ENCODE measurements around the gene PHF10.

PHF10 gene

DNA sequence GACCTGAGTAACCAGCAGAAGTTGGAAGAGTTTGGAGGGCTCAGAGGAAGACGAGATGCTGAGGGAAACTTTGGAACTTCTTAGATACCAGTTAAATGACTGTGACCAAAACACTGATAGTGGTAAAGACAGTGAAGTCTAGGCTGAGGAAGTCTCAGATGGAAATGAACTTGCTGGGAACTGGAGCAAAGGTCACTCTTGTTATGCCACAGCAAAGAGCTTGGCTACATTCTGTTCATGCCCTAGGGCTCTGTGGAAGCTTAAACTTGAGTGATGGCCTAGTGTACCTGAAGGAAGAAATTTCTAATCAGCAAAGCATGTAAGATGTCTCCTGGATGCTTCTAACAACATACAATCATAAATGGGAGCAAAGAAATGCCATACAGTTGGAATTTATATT lies 47.2 kb downstream of the PHF10 start:
- no peak for DNase-seq (ENCODE audit: low spot score)

DNA sequence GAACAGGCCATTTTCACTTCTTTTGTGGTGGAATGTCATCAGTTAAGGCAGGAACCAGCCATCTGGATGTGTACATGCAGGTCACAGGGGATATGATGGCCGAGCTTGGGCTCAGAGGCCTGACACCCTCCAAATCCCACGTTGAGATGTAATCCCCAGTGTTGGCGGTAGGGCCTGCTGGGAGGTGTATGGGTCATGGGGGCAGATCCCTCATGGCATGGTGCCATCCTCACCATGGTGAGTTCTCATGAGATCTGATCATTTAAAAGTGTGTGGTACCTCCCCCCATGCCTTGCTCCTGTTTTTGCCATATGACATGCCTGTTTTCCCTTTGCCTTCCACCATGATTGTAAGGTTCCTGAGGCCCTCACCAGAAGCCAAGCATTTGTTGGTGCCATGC lies 49.3 kb downstream of the PHF10 start:
- DNase-seq (ENCODE audit: low spot score): no peak

DNA sequence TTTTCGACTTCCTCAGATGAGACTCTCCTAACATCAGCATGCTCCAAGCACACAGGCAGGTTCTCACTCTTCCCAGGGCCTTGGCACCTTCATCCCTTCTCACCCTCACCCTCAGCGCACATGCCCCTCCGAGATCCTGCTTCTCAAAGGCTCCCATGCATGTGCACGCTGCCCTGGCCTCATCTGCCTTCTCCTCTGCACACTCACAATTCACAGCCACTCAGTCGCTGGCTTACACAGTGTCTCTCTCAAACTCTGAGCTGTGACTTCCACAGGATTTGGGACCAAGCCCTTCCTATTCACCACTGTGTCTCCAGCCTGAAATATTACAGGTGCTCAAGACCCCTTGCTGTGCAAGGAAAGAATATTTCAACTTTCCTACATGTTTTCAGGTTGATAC lies 52.7 kb downstream of the PHF10 start:
- no peak for DNase-seq (ENCODE audit: low spot score)

DNA sequence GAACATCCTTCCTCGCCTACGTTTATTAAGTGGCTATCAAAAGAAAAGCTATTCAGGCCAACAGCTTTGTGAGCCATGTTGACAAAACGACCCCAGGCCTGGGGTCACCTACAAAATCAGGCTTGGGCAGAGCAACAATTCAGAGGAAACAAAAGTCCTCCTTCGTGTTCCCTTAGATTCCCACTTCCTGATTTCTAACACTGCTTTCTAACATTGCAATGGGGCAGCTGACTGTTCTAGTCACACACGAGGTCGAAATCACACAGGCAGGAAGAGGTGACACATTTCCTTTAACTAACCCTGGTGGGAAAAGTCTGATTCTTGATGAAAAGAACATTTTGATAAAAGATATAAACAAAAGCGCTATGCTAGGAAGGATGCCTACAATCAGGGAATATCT lies 54.4 kb downstream of the PHF10 start:
- no peak for DNase-seq (ENCODE audit: low spot score)

DNA sequence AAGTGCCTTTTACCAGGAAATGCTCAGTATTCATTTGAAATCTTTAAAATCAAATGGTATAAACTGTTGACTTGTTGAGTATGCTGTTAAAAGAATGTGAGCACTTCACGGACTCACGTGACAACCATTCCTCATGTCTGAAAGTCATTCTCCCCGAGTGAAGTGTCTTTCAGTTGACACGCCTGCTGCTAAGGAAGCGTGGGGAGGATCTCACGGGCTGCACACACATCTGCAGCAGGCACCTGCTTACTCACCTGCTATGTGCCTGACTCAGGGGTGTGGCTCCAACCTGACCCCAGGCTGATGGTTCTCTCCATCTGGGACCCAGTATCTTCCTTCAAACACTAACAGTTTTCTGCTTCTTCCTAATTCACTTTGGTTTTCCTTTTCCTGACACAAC lies 55.2 kb downstream of the PHF10 start:
- no peak for DNase-seq (ENCODE audit: low spot score)

DNA sequence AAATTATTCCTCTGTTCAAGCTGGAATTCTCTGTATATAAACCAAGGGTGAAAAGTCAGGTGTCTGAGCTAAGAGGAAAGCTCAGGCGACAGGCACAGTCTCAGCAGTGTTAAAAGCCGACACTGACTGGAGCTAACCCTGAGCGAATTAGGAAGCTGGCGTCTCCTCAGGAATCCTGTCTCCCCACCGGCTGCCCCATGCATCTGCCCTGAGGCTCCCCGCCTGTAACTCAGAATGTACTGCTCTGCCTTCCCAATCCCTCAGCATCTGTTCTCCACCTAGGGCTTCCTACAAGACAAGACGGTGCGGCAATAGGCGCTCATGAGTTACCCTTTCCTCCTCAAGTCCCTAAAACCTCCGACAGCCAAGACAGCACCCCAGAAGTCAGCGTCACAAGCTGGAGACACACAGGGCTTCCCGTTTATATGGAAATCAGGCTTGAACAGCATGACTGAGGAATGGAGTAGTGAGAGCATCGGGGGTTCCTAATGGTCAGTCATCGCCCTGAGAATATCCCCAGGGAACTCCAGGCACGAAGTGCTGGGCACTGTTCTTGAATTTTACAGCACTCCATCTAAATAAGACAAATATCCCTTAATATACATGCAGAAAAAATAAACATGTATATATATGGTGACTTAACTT lies 56.0 kb downstream of the PHF10 start:
- no peak for DNase-seq (ENCODE audit: low spot score)

DNA sequence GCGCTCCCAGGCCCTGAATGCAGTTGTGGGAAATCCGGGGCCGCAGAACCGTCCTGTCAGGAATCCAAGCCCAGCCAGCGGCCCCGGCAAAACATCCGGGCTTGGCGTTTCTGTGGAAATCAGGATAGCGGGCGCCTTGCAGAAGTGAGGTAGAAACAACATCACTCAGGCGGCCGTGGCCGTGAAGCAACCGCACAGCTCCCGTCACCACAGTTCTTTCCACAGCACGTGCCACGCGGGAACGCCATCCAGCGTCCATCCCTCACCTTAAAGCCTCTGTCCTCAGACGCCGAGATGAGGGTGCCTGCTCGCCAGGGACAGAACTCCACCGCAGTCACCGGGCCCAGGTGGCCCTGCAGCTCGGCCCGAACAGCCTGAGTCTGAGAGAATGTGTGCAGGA lies 56.6 kb downstream of the PHF10 start:
- DNase-seq (ENCODE audit: low spot score): no peak

DNA sequence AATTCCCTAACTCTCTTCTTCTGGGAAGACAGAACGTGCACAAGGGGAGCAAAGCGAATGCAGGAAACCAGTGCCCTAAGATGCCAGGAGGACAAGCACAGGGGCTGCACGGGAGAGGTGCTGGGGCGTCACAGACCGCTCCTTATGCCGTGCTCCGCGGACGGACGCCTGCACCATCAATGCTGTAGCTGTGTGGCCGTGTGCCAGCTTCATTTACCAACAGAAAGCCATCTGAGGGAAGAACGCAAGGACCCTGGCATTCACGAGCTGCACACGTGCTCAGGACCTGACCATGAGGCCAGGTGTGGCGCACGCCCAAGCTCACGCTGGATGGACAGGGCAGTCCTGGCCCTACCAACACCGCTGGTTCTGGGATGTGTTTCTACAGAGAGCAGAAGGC lies 57.9 kb downstream of the PHF10 start:
- no peak for DNase-seq (ENCODE audit: low spot score)

DNA sequence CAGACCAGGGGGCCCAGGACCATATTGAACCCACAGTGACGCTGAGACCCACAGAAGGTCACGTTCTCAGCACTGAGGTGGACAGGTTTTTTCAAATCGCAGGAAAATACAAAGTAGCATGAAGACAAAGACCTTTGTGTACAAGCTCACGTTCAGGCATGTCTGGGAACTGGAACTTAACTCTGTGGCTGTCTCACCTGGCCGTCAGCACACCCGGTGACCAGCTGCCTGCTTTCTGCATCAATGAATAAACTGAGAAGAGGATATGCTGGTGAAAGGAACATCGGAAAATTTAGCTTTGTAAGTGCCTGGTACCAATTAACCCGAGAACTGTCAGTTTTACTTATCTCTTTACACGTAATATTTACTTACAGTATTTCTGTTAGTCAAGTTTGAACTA lies 59.0 kb downstream of the PHF10 start:
- DNase-seq (ENCODE audit: low spot score): no peak

DNA sequence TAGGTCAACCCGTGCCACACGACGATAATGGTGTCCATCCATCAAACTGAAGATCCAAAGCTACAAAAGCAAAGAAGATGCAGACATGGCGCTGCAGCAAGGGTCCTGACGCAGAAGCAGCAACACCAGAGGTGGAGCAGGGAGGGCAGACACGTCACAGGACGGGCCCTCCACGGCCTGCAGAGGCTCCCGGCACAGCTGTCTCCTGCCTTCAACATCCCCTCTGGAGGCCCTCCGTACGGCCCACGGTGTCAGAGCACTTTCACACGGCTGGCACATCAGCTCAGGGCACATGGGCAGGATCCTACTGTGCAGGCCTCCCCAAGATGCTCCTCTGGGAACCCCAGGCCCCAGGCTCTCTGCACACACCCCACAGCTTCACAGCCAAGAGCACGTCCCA lies 60.1 kb downstream of the PHF10 start:
- no peak for DNase-seq (ENCODE audit: low spot score)

DNA sequence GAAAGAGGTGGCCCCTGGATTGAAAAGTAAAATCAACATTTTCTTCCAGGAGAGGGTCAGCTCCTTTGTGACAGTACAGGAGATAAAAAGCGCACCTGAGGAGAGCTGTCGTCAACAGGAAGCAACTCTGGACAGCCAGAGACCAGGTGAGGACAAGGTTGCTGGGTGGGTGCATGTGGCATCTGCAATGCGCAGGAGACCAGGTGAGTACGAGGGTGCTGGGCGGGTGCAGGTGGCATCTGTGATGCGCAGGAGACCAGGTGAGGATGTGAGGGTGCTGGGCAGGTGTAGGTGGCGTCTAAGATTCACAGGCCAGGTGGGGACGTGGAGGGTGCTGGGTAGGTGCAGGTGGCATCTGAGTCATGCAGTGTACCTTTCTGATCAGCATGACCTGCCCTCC lies 60.8 kb downstream of the PHF10 start:
- DNase-seq (ENCODE audit: low spot score): no peak

DNA sequence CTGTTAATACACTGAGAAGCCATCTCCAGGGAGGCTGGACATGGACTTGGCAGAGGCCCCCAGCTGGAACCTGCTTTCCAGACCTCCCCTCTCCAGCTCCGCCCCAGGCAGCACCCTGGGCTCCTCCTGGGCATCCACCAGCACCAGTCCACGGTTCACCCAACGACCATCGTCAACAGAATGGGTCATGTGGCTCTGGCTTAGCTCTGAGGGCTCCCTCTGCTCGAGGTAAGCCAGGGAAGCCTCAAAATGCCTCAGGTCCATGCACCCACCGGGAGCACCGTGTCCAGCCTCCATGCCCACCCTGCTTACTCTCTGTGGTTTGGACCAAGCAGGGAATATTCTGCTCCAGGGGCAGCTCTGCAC lies 62.9 kb downstream of the PHF10 start:
- DNase-seq (ENCODE audit: low spot score): no peak

DNA sequence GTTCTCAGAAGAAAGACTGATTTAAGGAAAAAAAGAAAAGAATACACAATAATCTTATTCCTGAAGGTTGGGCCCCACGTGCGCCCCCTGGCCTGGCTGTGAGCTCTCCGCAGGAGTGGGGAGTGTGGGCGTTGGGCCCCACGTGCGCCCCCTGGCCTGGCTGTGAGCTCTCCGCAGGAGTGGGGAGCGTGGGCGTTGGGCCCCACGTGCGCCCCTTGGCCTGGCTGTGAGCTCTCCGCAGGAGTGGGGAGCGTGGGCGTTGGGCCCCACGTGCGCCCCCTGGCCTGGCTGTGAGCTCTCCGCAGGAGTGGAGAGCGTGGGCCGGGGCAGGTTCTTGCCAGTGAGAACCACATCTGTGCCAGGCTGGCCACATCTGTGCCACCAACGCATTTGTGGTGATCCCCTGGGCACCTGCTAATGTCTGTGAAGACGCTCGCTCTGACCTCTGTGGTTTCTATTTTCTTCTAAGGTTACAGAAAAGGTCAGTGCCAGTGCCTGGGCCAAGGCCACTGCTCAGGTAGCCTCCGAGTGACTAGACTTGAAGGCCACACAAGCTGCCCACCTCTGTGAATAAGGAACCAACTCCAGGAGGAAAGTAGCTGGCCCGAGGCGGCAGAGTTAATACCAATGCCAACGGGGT lies 63.4 kb downstream of the PHF10 start:
- DNase-seq (ENCODE audit: low spot score): no peak

DNA sequence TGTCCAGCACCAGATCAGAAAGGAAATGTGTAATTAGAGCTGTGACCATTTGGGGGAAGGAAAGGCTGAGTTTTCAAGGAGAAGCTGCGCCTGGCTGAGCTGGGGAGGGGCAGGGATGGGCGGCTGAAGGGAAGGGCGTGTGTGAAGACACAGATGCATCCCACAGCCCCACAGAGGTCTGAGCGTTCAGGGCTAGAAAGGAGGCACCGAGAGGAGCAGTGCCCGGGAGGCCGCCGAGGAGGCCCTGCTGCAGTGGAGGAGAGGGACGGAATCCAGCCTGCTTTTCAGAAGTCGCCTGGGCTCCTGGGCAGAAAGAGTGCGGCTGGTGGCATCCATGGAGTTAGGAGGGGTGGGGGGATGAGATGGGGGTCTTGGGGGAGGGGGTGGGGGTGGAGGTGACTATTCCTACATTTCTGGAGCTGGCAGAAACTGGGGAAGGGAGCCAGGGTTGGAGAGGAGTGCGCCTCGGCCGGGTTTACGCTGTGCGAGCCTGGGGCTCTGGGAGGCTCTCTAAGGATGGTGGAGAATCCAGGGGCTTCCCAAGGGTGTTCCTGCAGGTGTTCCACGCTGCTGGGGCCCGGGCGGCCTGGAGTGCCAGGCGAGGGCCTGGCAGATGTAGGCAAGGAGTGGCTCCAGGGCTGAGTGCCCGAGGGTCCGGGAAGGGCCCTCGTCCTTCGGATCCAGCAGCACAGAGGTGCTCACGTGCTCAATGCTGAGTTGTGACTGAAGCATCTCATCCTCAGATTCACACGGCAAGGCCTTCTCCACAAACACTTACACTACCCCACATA lies 64.3 kb downstream of the PHF10 start:
- DNase-seq (ENCODE audit: low spot score): no peak

DNA sequence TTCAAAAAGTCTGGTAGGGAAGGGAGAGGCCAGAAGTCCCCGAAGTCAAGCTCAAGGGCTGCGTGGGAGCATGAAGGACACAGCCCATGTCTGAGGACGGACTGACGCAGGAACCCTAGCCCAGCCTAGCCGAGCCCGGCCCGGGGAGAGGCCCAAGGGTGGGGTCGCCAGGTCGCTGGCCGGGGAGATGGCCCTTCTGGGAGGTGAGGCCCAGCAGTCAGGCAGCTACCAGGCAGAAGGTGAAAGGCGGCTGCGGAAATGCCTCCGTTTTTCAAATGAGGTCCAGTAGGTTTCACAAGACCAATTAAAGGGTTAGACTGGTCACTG lies 67.1 kb downstream of the PHF10 start:
- no peak for DNase-seq (ENCODE audit: low spot score)

DNA sequence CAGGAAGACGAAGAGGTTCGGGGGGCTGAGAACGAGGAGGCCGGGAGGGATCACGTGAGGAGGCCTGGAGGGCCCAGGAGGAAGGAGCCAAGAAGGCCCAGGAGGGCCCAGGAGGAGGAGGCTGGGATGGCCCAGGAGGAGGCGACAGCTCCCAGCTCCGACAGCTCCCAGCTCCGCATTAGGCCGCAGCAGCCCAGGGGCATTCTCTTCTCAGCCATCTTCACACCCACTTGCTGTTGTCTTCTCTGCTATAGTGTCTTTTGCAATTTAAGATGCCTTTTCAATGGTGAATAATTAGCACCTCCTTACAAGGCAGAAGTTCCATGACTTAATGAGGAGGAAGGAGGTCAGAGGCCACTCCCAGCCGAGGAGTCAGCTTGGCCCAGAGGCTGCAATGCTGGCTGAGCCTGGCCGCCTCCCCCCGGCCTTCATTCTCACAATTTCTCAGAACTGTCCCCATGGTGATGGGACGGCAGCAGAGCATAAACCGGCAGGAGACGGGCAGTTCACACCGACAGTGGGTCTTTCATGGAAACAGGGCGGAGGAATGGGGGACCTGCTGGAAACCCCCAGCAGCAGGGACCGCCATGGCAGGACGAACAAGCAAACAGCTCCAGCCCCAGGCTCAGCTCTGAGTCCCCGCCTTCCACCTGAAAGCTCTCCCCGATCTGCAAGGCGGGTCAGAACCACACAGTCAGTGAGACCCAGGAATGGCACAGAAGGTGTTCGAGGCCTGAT lies 67.6 kb downstream of the PHF10 start:
- DNase-seq (ENCODE audit: low spot score): no peak

DNA sequence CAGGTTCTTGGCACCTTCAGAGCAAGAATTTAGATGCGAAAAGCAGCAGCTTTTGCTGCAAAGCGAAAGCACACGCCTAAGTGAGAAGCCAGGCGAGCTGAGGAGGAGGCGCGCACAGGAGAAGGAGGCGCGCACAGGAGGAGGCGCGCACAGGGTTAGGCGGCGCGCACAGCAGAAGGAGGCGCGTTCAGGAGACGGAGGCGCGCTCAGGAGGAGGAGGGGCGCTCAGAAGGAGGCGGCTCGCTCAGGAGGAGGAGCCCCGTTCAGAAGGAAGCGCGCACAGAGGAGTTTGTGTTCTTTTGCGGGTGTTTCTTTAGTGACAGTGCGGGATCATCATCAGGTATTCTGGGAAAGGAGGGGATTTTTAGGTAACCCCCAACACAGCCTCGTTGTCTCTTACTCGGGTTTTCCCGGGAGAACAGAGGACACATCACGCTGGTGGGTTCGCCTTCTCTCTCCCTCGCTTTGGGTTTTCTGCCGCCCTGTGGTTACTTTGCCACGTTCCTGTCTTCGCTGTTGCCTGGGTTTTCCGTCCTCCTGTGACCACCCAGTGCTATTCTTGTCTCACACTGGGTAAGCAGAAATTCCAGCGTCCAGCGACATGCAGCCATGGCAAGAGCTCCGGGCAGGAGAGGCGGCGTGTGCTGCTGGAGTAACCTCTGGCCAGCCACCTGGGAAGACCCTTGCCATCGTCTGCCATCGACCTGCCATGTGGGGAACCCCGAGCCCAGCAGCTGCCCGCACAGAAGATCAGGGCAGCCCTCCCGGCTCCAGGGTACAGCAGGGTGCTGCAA lies 69.5 kb downstream of the PHF10 start:
- no peak for DNase-seq (ENCODE audit: low spot score)
